ENCODE results near the gene PPP1R12B.
"Not testable (repeated sequence)": the region's sequence is repeated elsewhere in the genome, so short reads cannot be mapped to it uniquely, and the experiment has no call there.

PPP1R12B gene

DNA sequence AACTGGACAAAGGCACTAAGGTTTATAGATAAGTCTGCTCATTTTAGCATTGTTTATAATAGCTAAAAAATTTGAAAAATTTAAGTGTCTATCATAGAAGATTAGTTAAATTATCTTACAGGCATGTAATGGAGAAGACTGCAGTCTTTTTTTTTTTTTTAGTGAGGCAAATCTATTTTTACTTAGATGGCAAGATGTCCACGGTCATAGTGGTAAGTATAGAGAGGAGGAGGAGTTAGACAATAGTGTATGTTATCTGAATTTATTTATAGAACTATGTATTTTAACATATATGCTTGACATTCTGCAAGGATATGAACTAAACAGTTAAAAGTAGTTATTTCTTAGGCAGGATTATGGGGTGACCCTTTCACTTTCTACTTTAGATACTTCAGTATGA, 212.7 kb downstream of the PPP1R12B start:
- DNase-seq (ENCODE audit: low spot score): no peak

DNA sequence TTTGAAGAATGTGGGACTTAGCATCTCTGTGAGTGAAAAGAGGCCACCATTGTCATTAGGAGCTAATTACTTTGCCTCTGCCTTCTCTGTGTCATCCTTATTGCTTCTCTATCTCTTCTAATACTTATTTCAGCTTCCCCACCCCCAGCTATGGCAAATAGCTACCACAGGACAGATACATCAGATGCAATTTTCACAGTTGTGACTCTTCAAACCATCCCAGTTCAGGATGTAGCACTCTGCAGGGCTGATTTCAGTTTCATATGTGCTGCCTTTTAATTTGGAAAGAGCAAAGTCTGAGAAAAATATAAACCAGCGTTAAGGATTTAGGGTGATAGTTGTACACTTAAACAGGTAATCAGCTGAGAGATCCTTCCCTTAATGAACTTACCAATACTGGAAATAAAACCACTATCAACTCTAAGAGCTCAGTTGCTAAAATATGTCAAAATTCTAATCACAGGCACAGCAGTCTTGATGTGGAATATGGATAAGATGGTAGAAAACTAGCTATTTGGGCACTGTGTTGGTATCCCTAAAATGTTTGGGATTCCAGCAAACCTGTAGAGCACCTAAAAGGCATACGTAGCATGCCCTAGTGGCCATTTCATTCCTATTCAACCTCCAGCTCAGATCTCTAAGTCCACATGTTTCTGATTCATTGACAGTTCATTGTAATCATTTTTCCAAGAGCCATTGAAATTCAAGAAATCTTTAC, 213.4 kb downstream of the PPP1R12B start:
- no peak for DNase-seq (ENCODE audit: low spot score)

DNA sequence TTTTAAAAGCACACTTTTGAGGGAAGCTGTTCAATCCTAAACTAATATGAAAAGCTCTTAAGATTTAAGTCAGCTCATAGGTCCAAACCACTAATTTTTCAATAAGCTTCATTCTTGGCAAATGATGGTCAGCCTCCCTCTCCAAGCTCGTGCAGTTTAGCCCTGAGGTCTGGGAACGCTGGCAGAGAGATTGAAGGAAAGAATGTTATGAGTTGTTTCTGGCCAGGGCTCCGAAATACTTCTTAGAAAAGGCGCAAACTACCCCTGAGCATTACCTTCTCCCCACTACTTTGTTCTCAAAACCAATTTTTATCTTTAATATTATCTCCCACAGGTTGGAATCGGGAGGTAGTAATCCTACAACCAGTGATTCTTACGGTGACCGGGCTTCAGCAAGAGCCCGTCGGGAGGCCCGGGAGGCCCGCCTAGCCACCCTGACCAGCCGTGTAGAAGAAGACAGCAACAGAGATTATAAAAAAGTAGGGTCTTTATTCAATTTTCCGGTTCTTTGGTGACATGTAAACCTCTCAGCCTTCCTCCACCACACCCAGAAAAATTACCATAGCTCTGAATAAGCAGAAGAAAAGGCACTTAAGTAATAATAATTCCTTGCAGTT, 214.1 kb downstream of the PPP1R12B start:
- no peak for DNase-seq (ENCODE audit: low spot score)

DNA sequence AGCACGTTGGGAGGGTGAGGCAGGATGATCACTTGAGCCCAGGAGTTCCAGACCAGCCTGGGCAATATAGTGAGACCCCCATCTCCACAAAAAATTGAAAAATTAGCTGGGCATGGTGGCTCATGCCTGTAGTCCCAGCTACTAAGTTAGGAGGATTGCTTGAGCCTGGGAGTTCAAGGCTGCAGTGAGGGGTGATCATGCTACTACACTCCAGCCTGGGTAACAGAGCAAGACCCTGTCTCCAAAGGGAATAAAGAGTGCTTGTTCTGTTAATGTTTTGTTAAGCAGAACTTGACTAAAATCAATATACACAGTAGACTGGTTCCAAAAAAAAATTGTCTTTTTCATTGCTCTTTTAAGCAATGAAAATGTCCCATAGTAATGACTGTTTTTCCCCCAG, 215.3 kb downstream of the PPP1R12B start:
- DNase-seq (ENCODE audit: low spot score): no peak

DNA sequence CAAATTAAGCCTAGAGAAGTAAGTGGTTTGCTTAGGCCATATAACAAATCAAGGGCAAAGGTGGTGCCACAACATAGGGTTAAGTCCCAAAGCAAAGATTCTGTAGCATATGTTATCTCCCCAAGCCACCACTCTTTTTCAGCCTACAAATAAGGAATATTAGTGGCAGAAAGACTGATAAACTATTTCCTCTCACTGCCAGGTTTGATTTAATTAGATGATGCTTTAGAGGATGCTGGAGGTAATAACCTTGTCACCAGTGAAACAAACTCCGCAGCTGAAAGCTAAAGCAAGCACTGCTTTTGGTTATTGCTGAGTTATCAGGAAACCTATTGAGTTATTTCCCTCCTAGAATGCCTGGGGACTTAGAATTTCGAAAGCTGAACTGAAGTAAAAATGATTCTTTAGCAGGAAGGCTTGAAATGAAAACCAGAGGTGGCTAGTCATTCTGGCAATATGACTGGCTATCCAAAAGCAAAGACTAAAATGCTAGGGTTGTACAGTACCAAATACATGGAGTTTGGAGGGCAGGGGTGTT, 216.5 kb downstream of the PPP1R12B start:
- DNase-seq (ENCODE audit: low spot score): no peak

DNA sequence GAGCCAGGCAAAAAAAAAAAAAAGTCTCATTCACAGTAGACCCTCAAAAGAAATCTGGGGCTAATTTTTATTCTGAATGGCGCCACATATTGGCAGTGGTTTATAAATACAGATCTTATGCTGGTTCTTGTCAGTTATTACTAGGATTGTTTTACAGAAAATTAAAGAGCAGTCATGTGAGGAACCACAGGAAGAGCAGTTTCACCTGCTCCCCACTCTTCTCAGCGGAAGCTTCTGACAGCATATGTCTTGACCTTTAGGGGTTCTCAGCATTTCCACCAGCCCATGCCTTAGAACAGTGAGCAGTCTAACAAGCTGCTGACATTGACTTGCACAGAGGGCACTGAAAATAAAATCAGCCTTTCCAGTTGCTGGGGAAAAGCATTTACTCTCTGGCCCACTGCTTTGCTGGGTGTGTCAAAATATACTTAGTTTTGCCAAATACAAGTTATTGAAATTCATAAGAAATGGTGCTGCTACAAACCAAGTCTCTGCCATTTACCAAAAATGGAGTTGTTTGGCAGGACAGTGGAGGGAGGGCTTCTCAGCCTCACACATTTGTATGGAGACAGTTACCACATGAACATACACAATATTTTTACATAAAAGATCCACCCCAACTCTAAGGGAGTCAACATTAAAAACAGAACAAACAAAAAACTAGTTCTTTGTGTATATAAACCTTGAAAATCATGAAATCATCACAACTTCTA, 217.5 kb downstream of the PPP1R12B start:
- DNase-seq (ENCODE audit: low spot score): no peak

DNA sequence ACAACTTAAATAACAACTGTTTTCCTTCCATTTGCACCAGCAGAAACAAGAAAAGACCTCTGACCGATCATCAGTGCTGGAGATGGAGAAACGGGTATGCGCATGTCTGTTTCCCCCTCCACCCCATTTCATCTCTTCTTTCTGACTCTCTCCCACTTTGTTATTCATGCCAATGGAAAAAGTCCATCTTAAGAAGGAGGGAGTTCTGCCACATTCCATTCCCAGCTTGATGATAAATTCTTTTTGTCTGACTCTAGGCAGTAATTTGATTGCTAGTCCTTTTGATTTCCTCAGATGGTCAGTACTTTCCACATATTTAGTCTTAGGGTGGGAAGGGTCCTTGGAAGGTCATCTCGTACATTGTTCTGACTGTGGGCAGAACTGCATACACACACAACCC, 219.2 kb downstream of the PPP1R12B start:
- DNase-seq (ENCODE audit: low spot score): peak; percentile 31

DNA sequence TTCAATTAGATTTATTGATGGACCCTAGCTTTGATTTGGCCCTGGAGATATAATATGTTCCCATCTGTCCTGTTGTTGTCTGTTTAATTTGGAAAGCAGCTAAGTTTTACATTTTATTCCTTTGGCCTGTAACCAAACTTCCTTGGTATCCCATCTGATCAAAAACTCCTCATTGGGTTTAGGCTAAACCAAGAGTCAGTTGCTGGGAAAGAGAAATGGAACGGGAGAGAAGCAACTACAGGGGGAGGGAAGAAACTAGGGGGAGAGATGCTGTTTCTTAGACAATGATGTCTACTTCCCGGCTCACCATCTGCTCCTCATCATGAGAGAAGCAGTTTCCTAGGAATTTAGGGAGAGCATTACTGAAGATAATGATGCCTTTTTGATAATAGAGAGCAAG, 219.9 kb downstream of the PPP1R12B start:
- no peak for DNase-seq (ENCODE audit: low spot score)

DNA sequence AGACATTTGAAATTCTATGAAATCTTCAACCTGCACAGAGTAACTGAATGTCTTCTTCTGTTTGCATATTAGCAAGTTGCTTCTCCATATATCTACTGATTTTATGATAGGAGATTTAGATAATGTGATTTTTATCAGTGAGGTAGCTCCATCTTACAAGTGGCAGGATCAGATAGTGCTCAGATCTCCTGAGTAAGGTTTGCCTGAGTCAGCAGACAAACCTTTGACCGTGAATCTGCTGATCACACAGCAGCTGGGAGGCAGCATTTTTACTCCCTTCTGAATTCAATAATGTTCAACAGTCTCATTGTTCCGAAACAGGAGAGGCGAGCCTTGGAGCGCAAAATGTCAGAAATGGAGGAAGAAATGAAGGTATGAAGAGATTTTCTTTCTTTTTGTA, 220.3 kb downstream of the PPP1R12B start:
- DNase-seq (ENCODE audit: low spot score): peak; percentile 24

DNA sequence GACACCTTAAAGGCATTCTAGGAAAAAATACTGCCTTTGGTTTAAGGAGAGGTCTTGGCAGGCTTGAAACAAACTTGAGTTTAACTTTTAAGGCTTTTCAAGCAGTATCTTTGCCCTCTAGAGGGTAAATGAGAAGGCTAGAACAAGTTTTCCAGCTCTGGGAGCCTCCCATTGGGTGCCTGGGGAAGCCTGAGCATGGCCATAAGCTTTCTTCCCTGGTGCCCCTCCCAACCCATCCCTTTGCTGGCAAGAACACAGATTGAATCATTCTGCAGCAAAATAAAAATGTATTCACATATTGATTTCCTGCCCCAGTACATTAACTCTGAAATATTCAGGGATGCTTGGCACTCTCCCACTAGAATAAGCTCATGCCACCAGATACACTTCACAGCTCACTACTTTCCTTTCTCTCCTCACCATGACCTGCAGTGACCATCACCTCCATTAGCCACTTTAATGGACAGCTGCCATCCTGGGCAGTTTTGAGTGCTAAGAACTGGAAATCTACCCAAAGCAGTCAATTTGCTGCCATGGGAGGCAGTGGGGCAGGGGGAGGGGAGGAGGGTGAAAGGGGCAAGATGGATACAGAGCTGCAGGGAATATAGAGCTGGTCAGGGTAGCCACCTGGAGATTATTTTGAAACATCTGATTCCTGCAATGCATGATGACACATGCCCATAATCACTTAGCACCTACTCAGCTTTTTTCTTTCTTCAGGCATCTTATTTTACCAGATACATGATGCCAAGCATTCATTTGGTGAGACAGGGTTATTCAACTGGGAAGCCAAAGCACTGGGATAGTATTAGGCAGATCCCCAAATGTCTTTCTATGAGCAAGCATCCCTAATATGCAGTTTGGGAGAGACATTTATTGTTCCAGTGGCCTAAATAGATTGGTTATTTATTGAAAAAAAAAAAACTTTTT, 221.2 kb downstream of the PPP1R12B start:
- peak; percentile 47 for DNase-seq (ENCODE audit: low spot score)

DNA sequence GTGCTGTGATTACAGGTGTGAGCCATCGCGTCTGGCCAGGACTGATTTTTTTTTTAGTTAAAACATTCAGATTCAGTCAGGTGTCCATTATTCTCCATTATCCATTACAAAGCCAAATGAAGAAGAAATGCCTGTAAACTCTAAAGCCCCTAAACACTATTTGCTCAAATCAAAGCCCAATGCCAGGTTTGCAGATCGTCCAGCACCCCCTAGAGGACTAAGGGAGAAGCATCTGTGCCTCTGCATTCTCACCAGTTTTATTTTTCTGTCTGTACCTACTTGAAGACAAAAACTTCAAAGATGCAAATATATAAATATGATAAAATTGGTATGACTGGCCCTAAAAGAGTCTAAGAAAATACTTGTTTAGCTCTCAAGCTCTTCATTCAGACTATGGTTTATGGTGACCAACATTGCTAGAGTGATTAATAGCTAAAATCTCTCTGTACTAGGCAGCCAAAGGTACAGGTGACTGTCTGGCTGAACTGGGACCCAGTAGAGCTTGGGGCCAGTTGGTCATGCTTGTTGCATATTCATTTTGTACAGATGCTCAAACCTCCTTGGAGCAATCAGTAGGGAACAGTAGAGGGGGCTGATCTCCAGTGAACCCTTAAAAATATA, 223.3 kb downstream of the PPP1R12B start:
- peak; percentile 25 for DNase-seq (ENCODE audit: low spot score)

DNA sequence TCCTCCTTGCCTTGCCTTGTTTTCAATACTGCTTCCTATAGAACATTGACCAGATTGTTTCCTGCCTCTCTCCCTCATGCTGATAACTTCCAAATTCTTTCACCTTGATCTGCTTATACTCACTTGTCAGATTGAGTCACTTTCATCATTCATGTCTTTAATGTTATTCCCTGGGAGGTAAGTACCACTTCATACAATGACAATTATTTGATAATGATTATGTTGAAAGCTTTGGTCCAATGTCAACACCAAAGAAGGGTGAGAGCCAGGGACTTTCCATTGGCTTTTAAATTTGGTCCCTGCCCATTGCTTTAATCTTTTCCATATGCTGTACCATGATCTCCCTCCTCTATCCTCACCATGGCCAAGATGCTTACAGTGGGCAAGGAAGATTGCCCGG, 224.4 kb downstream of the PPP1R12B start:
- no peak for DNase-seq (ENCODE audit: low spot score)

DNA sequence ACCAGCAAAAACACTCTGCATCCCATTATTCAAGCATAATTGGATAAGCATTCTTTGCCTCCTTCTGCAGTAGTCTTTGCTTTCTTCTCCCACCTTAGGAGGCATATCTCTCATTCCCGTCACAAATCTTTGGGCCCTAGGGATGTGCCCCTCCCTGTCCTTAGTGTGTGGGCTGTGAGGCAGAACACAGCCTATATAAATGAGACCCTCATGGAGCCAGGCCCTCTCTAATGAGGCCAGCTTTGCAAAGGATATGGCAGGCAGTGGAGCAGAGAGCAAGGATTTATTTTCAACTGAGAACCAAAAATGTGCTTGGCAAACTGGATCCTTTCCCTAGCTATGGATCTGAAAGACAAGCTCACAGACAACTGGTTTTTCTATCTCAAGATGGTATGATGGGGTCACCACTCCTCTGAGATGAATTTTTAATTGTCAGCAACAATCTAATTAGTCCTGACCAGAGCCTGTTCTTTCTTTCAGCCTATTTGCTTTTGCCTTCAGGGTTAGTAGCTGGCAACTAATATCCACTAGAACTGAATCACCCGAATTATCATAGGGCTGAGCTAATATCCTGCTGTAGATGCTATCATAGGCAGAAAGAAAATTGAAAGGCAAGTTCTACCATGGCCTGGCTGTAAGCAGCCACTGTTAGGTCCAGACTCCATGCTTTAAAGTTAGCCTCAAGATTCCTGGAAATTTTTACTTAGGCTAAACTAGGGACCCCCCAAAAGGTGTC, 227.6 kb downstream of the PPP1R12B start:
- no peak for DNase-seq (ENCODE audit: low spot score)

DNA sequence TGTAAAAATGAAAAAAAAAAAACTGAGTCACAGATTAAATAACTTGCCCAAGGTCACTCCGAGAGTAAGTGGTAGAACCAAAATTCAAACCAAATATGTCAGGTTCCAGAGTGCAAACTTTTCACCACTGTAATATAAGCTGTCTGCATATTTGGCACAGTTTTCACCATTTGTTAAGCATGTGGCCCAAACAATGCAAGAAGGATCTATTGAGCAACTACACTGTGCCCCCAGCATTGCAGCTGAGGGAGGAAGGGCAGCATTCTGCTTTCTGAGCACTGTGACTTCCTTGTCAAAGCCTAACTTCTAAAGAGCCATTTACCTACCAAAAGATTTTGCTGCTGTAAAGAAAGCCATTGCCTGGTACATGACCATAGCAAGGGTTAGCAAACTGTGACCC, 228.3 kb downstream of the PPP1R12B start:
- DNase-seq (ENCODE audit: low spot score): no peak

DNA sequence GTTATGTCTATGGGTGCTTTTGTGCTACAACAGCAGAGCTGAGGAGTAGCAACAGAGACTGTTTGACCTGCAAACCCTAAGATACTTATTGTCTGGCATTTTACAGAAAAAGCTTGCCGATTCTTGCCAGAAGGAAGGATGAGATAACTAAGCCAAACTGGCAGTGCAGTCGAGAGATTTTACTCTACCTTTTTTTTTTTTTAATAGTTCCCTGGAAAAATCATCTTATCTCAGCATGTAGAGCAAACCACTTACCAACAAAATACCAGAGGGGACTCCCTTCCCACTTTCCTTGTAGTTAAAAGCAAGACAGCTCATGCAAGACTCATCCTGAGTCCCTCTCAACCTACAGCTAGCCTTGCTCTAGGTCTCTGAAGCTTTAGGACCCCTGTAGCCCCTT, 228.9 kb downstream of the PPP1R12B start:
- DNase-seq (ENCODE audit: low spot score): no peak

DNA sequence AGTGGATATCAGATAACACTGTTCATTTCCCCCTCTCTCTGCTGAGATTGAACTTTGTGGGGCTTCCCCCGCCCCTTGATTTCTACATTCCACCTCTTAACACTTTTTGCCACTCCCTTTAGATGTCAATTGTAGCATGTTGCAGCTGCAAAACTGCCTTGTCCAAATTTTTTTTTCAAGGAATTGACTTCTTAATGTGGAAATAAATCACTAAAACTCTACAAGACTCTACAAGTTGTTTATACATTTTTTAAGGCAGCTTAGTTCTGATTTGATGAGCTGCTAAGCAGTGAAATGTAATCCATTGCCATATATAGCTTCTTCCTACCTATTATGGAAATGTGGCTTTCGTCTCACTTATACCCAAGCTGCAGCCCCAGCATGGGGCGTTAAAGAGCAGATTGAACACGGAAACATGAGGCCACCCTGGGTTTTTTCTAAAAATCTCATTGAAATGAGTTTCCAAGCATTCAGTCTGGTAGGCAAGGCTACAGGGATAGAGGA, 229.6 kb downstream of the PPP1R12B start:
- no peak for DNase-seq (ENCODE audit: low spot score)

DNA sequence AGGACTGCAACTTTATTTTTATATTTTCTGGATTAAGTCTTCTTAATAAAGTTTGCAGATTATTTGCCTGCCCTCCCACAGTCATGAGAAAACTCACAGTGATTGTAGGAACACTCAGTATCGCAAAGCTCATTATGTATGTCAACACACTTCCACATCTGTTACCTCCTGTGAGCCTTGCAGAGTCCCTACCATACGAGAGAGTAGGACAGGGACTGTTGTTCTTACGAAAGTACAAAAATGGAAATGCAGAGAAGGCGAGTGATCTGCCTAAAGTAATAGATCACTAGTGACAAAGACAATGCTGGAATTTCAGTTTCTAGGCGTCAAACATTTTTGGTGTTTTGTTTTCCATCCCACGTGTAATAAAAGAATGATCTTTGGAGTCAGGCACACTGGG, 230.1 kb downstream of the PPP1R12B start:
- no peak for DNase-seq (ENCODE audit: low spot score)

DNA sequence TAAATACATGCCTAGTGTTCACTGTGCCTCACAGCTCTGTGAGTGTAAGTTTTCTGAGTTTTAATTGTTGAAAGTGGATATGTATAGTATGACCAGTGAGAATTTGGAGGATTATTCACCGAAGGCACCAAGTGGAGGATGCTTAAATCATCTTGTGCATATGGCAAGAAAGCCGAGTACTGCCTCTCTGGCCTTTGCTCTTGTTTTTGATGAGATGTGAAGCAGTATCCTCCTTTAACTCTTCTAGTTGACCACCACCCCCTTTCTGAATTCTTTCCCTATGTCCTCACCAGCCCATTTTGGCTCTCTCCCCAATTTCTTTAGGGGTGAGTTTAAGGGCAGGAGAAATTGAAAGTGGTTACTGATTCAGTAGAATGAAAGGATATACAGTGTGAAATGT, 231.3 kb downstream of the PPP1R12B start:
- DNase-seq (ENCODE audit: low spot score): peak; percentile 46

DNA sequence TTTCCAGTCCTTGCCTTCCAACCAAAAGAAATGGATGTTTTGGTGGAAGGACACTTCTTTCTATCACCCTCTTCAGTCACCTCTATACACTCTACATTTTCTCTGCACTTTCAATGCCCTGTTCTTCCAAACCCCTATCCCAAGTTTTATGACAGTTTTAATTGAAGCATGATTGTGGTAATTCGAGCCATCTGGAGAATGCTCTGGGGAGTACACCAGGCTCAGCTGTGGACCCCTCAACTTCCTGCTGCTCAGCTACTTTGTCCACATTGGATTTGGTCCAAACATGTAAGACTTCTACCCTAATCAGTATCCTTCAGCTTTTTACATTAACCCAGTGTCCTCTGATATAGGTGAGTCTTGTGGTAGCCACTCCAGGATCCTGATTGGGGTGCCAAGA, 232.1 kb downstream of the PPP1R12B start:
- DNase-seq (ENCODE audit: low spot score): no peak

DNA sequence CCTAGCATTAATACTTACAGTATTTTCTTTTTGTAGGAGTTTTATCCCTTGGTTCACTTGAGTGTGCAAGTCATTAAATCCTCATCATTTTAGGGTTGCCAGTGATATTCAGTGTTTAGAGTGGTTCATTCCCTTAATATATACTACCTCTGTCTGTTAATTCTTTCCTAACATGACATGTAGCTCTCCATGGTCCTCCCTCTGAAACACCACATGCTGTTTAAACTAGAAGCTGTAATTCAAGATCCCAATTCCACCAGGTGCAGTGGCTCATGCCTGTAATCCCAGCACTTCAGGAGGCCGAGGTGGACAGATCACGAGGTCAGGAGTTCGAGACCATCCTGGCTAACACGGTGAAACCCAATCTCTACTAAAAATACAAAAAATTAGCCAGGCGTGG, 233.9 kb downstream of the PPP1R12B start:
- DNase-seq (ENCODE audit: low spot score): not testable (repeated sequence)
